ENCODE data around the gene NFIA. TPM values are rescaled to one million over a fixed set of nuclear protein-coding genes. Genes with fewer than 3 reads are reported as not detected.

The NFIA gene
- total and polyA plus RNA-seq, 2 of the 13 experiments (the other 11 are each of a cell fraction or from before 2014, with no cell fraction given): 14.7 to 28.5 TPM

GRCh38 chr1:61183471-61184039 is 101.2 kb downstream of the NFIA start (continued):
- peak; percentile 78; the same call in 1 of the 2 replicates for TF ChIP-seq ZNF589 (CRISPR knock-in tag; conservative IDR thresholded peaks at IDR 0.05)
- peak; percentile 30; the same call in 1 of the 2 replicates for TF ChIP-seq SIX4 (CRISPR knock-in tag; IDR thresholded peaks at IDR 0.05)
- TF ChIP-seq, protein P1, sequence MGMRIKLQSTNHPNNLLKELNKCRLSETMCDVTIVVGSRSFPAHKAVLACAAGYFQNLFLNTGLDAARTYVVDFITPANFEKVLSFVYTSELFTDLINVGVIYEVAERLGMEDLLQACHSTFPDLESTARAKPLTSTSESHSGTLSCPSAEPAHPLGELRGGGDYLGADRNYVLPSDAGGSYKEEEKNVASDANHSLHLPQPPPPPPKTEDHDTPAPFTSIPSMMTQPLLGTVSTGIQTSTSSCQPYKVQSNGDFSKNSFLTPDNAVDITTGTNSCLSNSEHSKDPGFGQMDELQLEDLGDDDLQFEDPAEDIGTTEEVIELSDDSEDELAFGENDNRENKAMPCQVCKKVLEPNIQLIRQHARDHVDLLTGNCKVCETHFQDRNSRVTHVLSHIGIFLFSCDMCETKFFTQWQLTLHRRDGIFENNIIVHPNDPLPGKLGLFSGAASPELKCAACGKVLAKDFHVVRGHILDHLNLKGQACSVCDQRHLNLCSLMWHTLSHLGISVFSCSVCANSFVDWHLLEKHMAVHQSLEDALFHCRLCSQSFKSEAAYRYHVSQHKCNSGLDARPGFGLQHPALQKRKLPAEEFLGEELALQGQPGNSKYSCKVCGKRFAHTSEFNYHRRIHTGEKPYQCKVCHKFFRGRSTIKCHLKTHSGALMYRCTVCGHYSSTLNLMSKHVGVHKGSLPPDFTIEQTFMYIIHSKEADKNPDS (CRISPR knock-in tag; IDR thresholded peaks at IDR 0.05): no peak
- peak; percentile 98 for TF ChIP-seq ZNF331 (CRISPR knock-in tag; IDR thresholded peaks at IDR 0.05)
- no peak for TF ChIP-seq ZNF512B (CRISPR knock-in tag; IDR thresholded peaks at IDR 0.05; ENCODE audit: borderline replicate concordance)
- no peak for TF ChIP-seq ZNF230 (CRISPR knock-in tag; IDR thresholded peaks at IDR 0.05)
- TF ChIP-seq ZFY (CRISPR knock-in tag; IDR thresholded peaks at IDR 0.05): no peak; the same call in 1 of the 2 replicates
- TF ChIP-seq ZMYM2 (CRISPR knock-in tag; IDR thresholded peaks at IDR 0.05): peak; percentile 61; the same call in 1 of the 2 replicates
- no peak; the same call in 1 of the 2 replicates for TF ChIP-seq CCDC6 (CRISPR knock-in tag; IDR thresholded peaks at IDR 0.05)
- TF ChIP-seq EZH2 (conservative IDR thresholded peaks at IDR 0.05; ENCODE audit: low read depth, low read length): no peak
- no peak for TF ChIP-seq RFX3 (CRISPR knock-in tag; IDR thresholded peaks at IDR 0.05)
- no peak for TF ChIP-seq ZNF720 (CRISPR knock-in tag; IDR thresholded peaks at IDR 0.05)
- peak; percentile 94 for TF ChIP-seq ZMYM4 (CRISPR knock-in tag; IDR thresholded peaks at IDR 0.05)
- TF ChIP-seq ETV5 (CRISPR knock-in tag; IDR thresholded peaks at IDR 0.05; ENCODE audit: borderline replicate concordance): no peak; the same call in 1 of the 2 replicates
- TF ChIP-seq ZNF101 (CRISPR knock-in tag; IDR thresholded peaks at IDR 0.05; ENCODE audit: borderline replicate concordance, low read depth): no peak
- TF ChIP-seq, protein P2, sequence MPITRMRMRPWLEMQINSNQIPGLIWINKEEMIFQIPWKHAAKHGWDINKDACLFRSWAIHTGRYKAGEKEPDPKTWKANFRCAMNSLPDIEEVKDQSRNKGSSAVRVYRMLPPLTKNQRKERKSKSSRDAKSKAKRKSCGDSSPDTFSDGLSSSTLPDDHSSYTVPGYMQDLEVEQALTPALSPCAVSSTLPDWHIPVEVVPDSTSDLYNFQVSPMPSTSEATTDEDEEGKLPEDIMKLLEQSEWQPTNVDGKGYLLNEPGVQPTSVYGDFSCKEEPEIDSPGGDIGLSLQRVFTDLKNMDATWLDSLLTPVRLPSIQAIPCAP (CRISPR knock-in tag; IDR thresholded peaks at IDR 0.05; ENCODE audit: low read depth): no peak
- TF ChIP-seq MLLT10 (CRISPR knock-in tag; IDR thresholded peaks at IDR 0.05): no peak
- TF ChIP-seq ZNF235 (CRISPR knock-in tag; IDR thresholded peaks at IDR 0.05; ENCODE audit: borderline replicate concordance): no peak
- peak; percentile 56; the same call in 1 of the 2 replicates for TF ChIP-seq MIXL1 (CRISPR knock-in tag; IDR thresholded peaks at IDR 0.05)
- no peak for TF ChIP-seq MAFG (CRISPR knock-in tag; IDR thresholded peaks at IDR 0.05)
- TF ChIP-seq ZNF75D (CRISPR knock-in tag; IDR thresholded peaks at IDR 0.05; ENCODE audit: borderline replicate concordance): no peak
- TF ChIP-seq ZNF749 (CRISPR knock-in tag; IDR thresholded peaks at IDR 0.05; ENCODE audit: borderline replicate concordance): no peak
- TF ChIP-seq NFE2L2 (IDR thresholded peaks at IDR 0.05; ENCODE audit: low read length): no peak
- TF ChIP-seq, protein P3, sequence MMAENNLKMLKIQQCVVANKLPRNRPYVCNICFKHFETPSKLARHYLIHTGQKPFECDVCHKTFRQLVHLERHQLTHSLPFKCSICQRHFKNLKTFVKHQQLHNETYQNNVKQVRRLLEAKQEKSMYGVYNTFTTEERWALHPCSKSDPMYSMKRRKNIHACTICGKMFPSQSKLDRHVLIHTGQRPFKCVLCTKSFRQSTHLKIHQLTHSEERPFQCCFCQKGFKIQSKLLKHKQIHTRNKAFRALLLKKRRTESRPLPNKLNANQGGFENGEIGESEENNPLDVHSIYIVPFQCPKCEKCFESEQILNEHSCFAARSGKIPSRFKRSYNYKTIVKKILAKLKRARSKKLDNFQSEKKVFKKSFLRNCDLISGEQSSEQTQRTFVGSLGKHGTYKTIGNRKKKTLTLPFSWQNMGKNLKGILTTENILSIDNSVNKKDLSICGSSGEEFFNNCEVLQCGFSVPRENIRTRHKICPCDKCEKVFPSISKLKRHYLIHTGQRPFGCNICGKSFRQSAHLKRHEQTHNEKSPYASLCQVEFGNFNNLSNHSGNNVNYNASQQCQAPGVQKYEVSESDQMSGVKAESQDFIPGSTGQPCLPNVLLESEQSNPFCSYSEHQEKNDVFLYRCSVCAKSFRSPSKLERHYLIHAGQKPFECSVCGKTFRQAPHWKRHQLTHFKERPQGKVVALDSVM (CRISPR knock-in tag; IDR thresholded peaks at IDR 0.05): no peak
- TF ChIP-seq SMAD9 (CRISPR knock-in tag; IDR thresholded peaks at IDR 0.05): no peak
